ENCODE results near the gene RTP2.

RTP2 gene

DNA sequence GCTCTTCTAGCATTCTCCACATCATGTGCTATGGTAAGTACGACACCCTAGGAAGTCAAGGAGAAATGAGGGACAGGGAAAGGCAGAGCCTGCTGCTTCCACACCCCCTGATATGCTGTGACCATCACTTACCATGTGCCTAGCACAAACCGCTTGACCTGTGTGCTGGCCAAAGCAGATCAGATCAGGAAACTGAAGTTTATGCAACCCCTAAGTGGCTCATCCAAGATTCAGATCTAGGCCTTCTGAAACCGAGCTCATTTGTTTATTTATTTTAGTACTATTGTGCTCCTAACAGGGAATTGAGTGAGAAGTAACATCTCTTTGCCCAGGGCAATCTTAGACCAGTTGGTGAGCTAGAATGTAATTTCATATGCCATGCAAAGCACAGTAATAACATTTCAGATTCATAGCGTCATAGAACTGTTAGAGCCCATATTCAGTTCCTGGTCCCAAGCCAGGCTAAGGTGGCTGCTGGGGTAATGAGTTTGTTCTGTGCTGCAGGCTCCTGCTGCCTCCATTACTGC is at the start of gene RTP2:
Gene RTP2, minus strand, starts transcription at position 51 of the 527 bp plus-strand sequence. CDS start 429 bp downstream, outside the sequence.
- no peak for TF ChIP-seq ZNF2 (tag by site-specific recombination; IDR thresholded peaks at IDR 0.05)
- no peak for TF ChIP-seq ZNF530 (tag by site-specific recombination; IDR thresholded peaks at IDR 0.05; ENCODE audit: low read depth)
- TF ChIP-seq ZNF785 (tag by site-specific recombination; IDR thresholded peaks at IDR 0.05) = no peak
- no peak for TF ChIP-seq KLF10 (tag by site-specific recombination; IDR thresholded peaks at IDR 0.05)
- TF ChIP-seq SCRT1 (tag by site-specific recombination; IDR thresholded peaks at IDR 0.05; ENCODE audit: borderline replicate concordance) = no peak
- no peak for TF ChIP-seq ZNF837 (tag by site-specific recombination; IDR thresholded peaks at IDR 0.05)
- TF ChIP-seq, protein P1, sequence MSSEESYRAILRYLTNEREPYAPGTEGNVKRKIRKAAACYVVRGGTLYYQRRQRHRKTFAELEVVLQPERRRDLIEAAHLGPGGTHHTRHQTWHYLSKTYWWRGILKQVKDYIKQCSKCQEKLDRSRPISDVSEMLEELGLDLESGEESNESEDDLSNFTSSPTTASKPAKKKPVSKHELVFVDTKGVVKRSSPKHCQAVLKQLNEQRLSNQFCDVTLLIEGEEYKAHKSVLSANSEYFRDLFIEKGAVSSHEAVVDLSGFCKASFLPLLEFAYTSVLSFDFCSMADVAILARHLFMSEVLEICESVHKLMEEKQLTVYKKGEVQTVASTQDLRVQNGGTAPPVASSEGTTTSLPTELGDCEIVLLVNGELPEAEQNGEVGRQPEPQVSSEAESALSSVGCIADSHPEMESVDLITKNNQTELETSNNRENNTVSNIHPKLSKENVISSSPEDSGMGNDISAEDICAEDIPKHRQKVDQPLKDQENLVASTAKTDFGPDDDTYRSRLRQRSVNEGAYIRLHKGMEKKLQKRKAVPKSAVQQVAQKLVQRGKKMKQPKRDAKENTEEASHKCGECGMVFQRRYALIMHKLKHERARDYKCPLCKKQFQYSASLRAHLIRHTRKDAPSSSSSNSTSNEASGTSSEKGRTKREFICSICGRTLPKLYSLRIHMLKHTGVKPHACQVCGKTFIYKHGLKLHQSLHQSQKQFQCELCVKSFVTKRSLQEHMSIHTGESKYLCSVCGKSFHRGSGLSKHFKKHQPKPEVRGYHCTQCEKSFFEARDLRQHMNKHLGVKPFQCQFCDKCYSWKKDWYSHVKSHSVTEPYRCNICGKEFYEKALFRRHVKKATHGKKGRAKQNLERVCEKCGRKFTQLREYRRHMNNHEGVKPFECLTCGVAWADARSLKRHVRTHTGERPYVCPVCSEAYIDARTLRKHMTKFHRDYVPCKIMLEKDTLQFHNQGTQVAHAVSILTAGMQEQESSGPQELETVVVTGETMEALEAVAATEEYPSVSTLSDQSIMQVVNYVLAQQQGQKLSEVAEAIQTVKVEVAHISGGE (tag by site-specific recombination; conservative IDR thresholded peaks at IDR 0.05; ENCODE audit: low read depth) = no peak
- TF ChIP-seq ZNF324 (tag by site-specific recombination; IDR thresholded peaks at IDR 0.05) = no peak
- no peak for TF ChIP-seq ZFP69B (tag by site-specific recombination; IDR thresholded peaks at IDR 0.05)
- TF ChIP-seq, protein P2, sequence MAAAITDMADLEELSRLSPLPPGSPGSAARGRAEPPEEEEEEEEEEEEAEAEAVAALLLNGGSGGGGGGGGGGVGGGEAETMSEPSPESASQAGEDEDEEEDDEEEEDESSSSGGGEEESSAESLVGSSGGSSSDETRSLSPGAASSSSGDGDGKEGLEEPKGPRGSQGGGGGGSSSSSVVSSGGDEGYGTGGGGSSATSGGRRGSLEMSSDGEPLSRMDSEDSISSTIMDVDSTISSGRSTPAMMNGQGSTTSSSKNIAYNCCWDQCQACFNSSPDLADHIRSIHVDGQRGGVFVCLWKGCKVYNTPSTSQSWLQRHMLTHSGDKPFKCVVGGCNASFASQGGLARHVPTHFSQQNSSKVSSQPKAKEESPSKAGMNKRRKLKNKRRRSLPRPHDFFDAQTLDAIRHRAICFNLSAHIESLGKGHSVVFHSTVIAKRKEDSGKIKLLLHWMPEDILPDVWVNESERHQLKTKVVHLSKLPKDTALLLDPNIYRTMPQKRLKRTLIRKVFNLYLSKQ (tag by site-specific recombination; IDR thresholded peaks at IDR 0.05; ENCODE audit: borderline replicate concordance) = no peak
- TF ChIP-seq, protein P3, sequence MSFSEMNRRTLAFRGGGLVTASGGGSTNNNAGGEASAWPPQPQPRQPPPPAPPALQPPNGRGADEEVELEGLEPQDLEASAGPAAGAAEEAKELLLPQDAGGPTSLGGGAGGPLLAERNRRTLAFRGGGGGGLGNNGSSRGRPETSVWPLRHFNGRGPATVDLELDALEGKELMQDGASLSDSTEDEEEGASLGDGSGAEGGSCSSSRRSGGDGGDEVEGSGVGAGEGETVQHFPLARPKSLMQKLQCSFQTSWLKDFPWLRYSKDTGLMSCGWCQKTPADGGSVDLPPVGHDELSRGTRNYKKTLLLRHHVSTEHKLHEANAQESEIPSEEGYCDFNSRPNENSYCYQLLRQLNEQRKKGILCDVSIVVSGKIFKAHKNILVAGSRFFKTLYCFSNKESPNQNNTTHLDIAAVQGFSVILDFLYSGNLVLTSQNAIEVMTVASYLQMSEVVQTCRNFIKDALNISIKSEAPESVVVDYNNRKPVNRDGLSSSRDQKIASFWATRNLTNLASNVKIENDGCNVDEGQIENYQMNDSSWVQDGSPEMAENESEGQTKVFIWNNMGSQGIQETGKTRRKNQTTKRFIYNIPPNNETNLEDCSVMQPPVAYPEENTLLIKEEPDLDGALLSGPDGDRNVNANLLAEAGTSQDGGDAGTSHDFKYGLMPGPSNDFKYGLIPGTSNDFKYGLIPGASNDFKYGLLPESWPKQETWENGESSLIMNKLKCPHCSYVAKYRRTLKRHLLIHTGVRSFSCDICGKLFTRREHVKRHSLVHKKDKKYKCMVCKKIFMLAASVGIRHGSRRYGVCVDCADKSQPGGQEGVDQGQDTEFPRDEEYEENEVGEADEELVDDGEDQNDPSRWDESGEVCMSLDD (tag by site-specific recombination; IDR thresholded peaks at IDR 0.05) = no peak
- TF ChIP-seq, protein P4, sequence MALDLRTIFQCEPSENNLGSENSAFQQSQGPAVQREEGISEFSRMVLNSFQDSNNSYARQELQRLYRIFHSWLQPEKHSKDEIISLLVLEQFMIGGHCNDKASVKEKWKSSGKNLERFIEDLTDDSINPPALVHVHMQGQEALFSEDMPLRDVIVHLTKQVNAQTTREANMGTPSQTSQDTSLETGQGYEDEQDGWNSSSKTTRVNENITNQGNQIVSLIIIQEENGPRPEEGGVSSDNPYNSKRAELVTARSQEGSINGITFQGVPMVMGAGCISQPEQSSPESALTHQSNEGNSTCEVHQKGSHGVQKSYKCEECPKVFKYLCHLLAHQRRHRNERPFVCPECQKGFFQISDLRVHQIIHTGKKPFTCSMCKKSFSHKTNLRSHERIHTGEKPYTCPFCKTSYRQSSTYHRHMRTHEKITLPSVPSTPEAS (tag by site-specific recombination; IDR thresholded peaks at IDR 0.05) = no peak
- TF ChIP-seq ZNF112 (tag by site-specific recombination; IDR thresholded peaks at IDR 0.05) = no peak
- ChIA-PET POLR2A (no interaction called here), CTCF (interaction anchor here (0.7 to 3.8 kb wide), 3 partner anchors 12 to 383 kb away, joined by 5 to 18 read pairs (median 16); no protein-coding TSS in a partner anchor)
- Histone ChIP-seq H3K36me3 (ENCODE audit: control insufficient read depth in 2 of 2, insufficient read depth in 1 of 2, low read length in 2 of 2) (no peaks in the 10 kb centered on the region), H3K4me1 (ENCODE audit: control insufficient read depth, insufficient read depth, low read length) (no peaks in the 10 kb centered on the region), H3K4me3 (ENCODE audit: low read depth, low read length) (no peak within 1 kb of the TSS), H3K9me3 (ENCODE audit: control insufficient read depth, insufficient read depth, low read depth, low read length) (no peaks in the 10 kb centered on the region), H3K27ac (ENCODE audit: extremely low read depth, low read depth, low read length) (no peak within 1 kb of the TSS)

GRCh38 chr3:187750513-187751123 is 48.3 kb upstream of the RTP2 start:
- Histone ChIP-seq H3K36me3 (ENCODE audit: control insufficient read depth in 2 of 2, insufficient read depth in 1 of 2, low read length in 2 of 2) (no peaks in the 10 kb centered on the region), H3K4me1 (ENCODE audit: control insufficient read depth, insufficient read depth, low read length) (no peaks in the 10 kb centered on the region), H3K4me3 (ENCODE audit: low read depth, low read length) (peak overlapping the region; percentile 20), H3K9me3 (ENCODE audit: control insufficient read depth, insufficient read depth, low read depth, low read length) (no peaks in the 10 kb centered on the region), H3K27ac (ENCODE audit: extremely low read depth, low read depth, low read length) (no peak overlapping the region; the same call in 1 of the 2 replicates)
- ChIA-PET POLR2A (interaction anchor here (1.2 kb wide), 1 partner anchor 12 kb away, joined by 3 read pairs; no protein-coding TSS in a partner anchor), CTCF (interaction anchor here (0.7 to 2.8 kb wide), 5 partner anchors 10 to 1204 kb away, joined by 3 to 11 read pairs (median 3); no protein-coding TSS in a partner anchor)
- TF ChIP-seq ZNF2 (tag by site-specific recombination; IDR thresholded peaks at IDR 0.05) (peak; percentile 51; the same call in 1 of the 2 replicates), YY2 (tag by site-specific recombination; IDR thresholded peaks at IDR 0.05) (no peak), ZNF501 (tag by site-specific recombination; IDR thresholded peaks at IDR 0.05) (no peak; the same call in 1 of the 2 replicates), ZNF341 (tag by site-specific recombination; IDR thresholded peaks at IDR 0.05; ENCODE audit: low read depth) (peak; percentile 75), ZNF169 (tag by site-specific recombination; IDR thresholded peaks at IDR 0.05) (no peak), REPIN1 (tag by site-specific recombination; IDR thresholded peaks at IDR 0.05; ENCODE audit: low read depth) (no peak), ZNF623 (tag by site-specific recombination; IDR thresholded peaks at IDR 0.05) (no peak), ZNF76 (tag by site-specific recombination; IDR thresholded peaks at IDR 0.05; ENCODE audit: borderline replicate concordance, low read depth) (peak; percentile 43; the same call in 1 of the 2 replicates), ZBTB6 (tag by site-specific recombination; IDR thresholded peaks at IDR 0.05) (no peak)
- TF ChIP-seq, protein P5, sequence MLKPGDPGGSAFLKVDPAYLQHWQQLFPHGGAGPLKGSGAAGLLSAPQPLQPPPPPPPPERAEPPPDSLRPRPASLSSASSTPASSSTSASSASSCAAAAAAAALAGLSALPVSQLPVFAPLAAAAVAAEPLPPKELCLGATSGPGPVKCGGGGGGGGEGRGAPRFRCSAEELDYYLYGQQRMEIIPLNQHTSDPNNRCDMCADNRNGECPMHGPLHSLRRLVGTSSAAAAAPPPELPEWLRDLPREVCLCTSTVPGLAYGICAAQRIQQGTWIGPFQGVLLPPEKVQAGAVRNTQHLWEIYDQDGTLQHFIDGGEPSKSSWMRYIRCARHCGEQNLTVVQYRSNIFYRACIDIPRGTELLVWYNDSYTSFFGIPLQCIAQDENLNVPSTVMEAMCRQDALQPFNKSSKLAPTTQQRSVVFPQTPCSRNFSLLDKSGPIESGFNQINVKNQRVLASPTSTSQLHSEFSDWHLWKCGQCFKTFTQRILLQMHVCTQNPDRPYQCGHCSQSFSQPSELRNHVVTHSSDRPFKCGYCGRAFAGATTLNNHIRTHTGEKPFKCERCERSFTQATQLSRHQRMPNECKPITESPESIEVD (tag by site-specific recombination; IDR thresholded peaks at IDR 0.05) = no peak
